Activated naive CD4-positive, alpha-beta T cell treated with Interleukin-2 at 50 U/mL for 16 hours (primary cell): ENCODE data around the gene CRTAC1.

ENCODE experiments used
- DNase-seq: peaks from one replicate; pipeline ENCODE4 v3.0.0-alpha.2; 2020

Gene CRTAC1

GRCh38 chr10:97964748-97965147 is 65.7 kb downstream of the CRTAC1 start:
- no peak for DNase-seq

GRCh38 chr10:97961945-97962344 is 68.5 kb downstream of the CRTAC1 start:
- DNase-seq = no peak

GRCh38 chr10:97960269-97961056 is 70.0 kb downstream of the CRTAC1 start:
- no peak for DNase-seq

DNA sequence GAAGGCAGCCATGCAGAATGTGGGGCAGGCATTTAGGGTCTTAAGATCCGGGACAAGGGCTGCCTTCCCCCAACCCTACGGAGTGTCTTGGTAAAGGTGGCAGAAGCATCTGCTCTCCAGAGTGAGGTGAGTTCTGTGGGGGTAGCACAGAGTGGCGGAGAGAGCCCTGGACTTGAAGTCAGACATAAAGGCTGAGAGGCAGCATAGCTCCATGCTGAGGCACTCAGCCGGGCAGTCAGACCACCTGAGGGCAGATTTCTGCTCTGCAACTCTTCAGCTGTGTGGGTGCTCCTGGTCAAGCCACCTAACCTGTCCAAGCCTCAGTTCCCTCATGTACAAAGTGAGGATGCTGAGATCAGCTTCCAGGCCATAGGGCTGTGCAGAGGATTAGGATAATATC is 81.0 kb downstream of the CRTAC1 start:
- no peak for DNase-seq

DNA sequence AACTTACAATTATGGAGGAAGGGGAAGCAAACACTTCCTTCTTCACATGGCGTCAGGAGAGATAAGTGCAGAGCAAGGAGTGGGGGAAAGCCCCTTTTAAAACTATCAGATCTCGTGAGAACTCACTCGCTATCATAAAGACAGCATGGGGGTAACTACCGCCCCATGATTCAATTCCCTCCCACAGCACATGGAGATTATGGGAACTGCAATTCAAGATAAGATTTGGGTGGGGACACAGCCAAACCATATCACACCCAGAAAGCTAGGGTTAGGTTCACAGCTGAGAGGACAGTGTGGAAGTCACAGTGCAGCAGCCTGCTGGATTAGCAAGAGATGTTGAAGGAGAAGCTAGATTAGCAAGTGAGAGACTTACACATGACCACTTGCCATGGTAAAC is 81.6 kb downstream of the CRTAC1 start:
- DNase-seq = no peak

GRCh38 chr10:97944772-97945171 is 85.6 kb downstream of the CRTAC1 start:
- DNase-seq = no peak

DNA sequence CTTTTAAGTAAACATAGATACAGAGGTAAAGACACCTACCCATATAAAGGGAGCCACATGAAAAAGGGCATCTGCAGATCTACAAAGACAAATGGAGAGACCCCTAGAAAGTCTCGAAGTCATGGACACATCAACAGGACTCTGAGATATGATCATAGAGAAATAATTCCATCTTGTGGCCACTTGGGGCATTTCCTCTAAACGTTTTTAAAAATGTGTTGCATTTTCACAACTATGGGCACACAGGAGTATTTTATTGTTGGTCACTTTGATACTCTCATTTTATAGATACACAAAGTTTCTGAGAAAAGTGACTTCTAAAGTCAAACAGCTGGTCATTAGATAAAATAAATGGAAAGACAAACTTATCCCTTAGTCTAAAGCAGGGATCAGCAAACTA is 87.1 kb downstream of the CRTAC1 start:
- no peak for DNase-seq

- DNase-seq = no peak
Measured at GRCh38 chr10:97940534-97940933, 89.9 kb downstream of the CRTAC1 start.

- DNase-seq = no peak
Measured at GRCh38 chr10:97939446-97939990, 90.9 kb downstream of the CRTAC1 start.

- no peak for DNase-seq
Measured at GRCh38 chr10:97937928-97938327, 92.5 kb downstream of the CRTAC1 start.

DNA sequence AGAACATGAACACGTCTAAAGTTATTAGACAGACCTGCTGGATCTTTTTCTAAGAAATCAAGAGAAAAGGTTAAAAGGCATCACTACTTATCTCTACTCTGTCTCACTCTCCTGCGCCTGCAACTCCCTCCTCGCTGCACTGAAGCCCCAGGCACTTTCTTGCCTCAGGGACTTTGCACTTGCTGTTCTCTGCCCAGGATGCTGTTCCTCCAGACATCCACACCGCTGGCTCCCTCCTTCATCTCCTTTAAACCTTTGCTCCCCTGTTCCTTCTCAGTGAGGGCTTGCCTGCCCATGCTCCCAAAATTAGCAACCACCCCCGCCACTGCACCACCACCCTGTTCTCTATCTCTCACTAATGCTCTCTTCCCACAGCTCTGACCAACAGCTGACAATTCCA is 93.4 kb downstream of the CRTAC1 start:
- DNase-seq = no peak

- no peak for DNase-seq
Measured at GRCh38 chr10:97936126-97936525, 94.3 kb downstream of the CRTAC1 start.

DNA sequence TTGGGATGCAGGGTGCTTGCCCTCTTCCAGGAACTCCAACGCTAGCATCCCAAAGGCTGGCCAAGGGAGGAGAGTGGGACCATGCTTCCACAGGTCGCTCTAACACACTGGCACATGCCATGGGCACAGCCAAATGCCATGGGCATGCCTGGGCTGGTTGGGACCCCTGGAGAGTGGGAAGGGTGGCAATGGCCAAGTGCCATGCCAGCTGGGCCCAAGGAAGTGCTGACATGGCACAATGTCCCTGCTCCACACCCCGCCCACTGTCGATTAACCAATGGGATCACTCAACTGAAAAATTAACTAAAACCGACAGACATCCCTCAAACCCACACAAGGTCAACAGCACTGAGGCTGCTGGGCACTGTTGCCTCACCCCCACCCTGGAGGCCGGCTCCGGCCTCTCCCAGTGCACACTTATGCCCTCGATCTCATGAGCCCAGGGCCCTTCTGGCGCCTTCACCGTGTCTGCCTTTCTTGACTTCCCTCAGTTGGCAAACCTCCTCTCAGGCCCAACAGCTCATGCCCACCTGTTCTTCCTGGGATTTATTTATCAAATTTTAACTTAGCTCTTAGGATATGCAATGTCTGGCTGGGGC is 97.4 kb downstream of the CRTAC1 start:
- DNase-seq = no peak

GRCh38 chr10:97931041-97931440 is 99.4 kb downstream of the CRTAC1 start:
- no peak for DNase-seq

GRCh38 chr10:97928897-97929296 is 101.5 kb downstream of the CRTAC1 start:
- no peak for DNase-seq

DNA sequence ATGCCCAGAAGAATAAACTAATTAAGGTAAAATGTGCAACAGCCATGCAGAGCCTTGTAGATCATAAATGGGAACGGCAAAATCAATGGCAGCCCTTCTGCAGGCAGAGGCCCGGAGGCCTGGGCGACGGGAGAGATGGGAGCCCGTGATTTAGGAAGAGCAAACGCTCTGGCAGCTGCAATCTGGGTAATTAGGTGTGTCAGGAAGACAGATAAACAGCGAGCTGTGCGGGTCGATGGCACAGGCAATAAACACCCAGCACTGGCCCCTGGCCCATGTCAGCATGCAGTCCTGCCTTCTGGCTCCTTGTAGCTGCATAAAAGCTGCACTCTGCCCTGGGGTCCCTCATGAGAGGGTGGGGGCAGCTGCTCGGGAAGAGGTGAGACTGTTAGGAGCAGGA is 102.8 kb downstream of the CRTAC1 start:
- no peak for DNase-seq

DNA sequence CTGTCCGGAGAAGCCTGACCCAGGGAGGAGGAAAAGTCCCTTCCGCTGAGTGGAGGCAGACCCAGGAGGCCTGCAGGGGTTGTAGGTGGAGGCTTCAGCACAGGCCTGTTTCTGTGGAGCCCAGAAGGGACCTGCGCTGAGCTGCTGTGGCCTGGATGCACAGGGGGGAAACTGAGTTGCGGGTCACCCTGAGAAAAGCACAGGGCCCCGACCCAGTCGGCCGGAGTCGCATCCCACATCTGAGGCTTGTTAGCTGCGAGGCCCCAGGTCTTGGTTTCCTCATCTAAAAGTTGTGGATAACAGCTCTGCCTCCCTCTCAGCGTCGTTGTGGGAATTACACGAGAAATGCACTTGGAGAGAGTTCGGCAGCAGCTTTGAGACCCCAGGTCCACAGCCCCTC is 104.4 kb downstream of the CRTAC1 start:
- no peak for DNase-seq

- DNase-seq = no peak
Measured at GRCh38 chr10:97925308-97925938, 105.0 kb downstream of the CRTAC1 start.

DNA sequence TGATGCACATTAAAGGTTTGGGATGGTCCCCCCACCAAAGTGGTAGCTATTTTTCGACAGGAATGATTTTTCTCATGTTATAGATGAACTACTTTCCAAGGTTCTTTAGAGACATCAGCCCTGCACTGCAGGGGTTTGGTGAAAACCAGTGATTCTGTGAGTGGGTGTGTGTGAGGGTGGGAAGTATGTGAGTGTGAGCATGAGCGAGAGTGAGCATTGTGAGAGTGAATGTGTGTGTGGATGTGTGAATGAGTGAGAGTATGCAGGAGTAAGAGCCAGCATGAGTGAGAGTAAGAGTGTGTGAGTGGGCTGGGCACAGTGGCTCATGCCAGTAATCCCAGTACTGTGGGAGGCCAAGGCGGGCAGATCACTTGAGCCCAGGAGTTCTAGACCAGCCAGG is 105.7 kb downstream of the CRTAC1 start:
- DNase-seq = no peak

DNA sequence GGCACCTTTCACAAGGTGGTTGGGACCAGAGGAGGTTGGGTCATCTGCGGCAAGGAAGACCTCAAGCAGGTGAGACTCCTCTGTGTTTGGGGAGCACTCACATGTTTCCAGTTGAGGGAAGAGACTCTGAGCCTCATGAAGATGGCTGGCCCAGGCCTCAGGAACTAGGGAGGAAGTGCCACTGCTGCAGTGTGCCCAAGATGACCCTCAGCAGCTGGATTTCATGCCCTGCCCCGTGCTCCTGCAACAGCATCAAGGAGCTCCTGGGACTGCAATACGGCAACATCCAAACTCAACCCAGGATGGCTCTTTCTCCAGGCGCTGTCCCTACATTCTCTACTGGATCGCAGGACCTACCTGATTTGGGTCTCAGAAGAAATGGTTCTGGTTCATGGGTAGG is 106.9 kb downstream of the CRTAC1 start:
- DNase-seq = no peak

- no peak for DNase-seq
Measured at GRCh38 chr10:97923057-97923456, 107.4 kb downstream of the CRTAC1 start.

DNA sequence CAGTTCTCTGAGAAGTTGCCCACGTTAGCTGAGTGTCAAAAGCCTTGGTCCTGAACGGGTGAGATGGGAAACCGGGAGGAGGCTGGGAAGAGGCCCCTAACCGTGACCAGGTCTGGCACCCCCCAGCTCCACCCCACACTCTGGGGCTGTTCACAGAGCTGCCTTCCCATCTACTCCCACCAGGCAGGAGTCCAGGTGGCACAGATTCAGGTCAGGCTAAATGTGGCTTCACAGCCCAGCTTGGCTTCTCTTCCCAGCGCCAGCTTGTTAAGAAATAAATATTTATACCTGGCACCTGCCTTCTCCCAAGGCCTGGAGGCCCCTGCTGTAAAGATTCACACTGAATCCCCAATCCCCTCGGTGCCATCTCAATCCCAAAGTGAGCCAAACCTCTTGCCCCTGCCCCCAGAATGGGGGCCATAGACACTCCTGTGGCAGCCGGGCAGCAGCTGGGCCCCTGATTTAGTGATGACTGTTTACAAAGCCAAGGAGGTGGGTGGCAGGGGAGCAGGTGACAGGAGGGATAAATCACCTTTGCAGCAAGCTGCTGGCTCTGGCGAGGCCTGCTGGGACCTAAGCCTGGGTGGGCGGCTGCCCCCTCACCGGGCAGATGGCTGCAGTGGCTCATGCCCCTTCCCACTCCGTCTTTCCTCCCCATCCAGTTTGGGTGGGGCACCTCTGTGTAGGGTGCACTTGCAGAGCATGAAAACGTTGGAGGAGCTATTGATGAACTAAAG is 108.2 kb downstream of the CRTAC1 start:
- no peak for DNase-seq

DNA sequence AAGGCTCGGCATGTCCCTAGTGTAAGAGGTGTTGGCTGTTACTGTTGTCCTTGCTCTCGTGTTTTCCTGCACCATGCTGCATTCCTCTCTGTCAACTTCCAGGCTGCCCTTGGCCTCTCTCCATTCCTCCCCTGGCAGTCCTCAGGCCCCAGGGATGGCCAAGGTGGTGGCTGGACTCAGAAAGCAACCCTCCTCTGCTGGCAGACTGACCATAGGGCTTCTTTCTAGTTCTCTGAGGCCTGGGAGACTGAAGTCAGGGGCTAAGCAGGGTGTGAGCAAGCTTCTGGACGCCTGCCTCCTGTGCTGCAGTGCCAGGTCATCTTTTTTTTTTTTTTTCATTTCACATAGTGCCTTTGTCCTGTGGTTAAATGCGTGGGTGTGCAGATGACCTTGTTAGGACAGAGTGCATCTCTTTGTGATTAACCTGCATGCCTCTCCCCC is 108.8 kb downstream of the CRTAC1 start:
- no peak for DNase-seq
